GM12873 (cell line): ENCODE results near the gene MICU2.

Experiments
- CTCF ChIP-seq: IDR thresholded peaks from 2 replicates; pipeline ENCODE4 v1.5.1; 2012; ENCODE audit warnings: low read depth, mild to moderate bottlenecking, moderate library complexity, low read length, control low read depth; ENCODE audit not compliant: insufficient read depth; ENCODE audit errors: missing control alignments

The MICU2 gene

GRCh38 chr13:21443171-21443570, 160.8 kb downstream of the MICU2 start:
- TF ChIP-seq CTCF = no peak
